ENCODE measurements around the gene CCDC187.
"Not testable (repeated sequence)": the region's sequence is repeated elsewhere in the genome, so short reads cannot be mapped to it uniquely, and the experiment has no call there.

CCDC187 gene

GRCh38 chr9:136237486-136238341 is 66.2 kb downstream of the CCDC187 start:
- DNase-seq, result no peak

GRCh38 chr9:136236471-136237410 is 67.2 kb downstream of the CCDC187 start:
- DNase-seq, result not testable (repeated sequence)

- no peak for DNase-seq
Observed at GRCh38 chr9:136235709-136236455, 68.0 kb downstream of the CCDC187 start.

- no peak for DNase-seq
Observed at GRCh38 chr9:136235171-136235570, 68.7 kb downstream of the CCDC187 start.

GRCh38 chr9:136234597-136234996 is 69.3 kb downstream of the CCDC187 start:
- DNase-seq, result no peak

- DNase-seq, result no peak
Observed at GRCh38 chr9:136233868-136234267, 70.0 kb downstream of the CCDC187 start.

GRCh38 chr9:136233411-136233810 is 70.5 kb downstream of the CCDC187 start:
- peak; percentile 23 for DNase-seq

GRCh38 chr9:136232969-136233368 is 70.9 kb downstream of the CCDC187 start:
- no peak for DNase-seq

- DNase-seq, result peak; percentile 71
Observed at GRCh38 chr9:136231478-136232297, 72.2 kb downstream of the CCDC187 start.

GRCh38 chr9:136230773-136231172 is 73.1 kb downstream of the CCDC187 start:
- DNase-seq, result no peak

GRCh38 chr9:136230365-136230764 is 73.5 kb downstream of the CCDC187 start:
- DNase-seq, result no peak

GRCh38 chr9:136229096-136230065 is 74.5 kb downstream of the CCDC187 start:
- DNase-seq, result no peak

- peak; percentile 42 for DNase-seq
Observed at GRCh38 chr9:136228107-136228875, 75.6 kb downstream of the CCDC187 start.

GRCh38 chr9:136226680-136227407 is 77.0 kb downstream of the CCDC187 start:
- DNase-seq, result no peak

GRCh38 chr9:136225748-136226679 is 77.9 kb downstream of the CCDC187 start:
- peak; percentile 79 for DNase-seq

- DNase-seq, result no peak
Observed at GRCh38 chr9:136225366-136225747, 78.5 kb downstream of the CCDC187 start.

- no peak for DNase-seq
Observed at GRCh38 chr9:136223871-136224640, 79.8 kb downstream of the CCDC187 start.
